Keratinocyte (primary cell): Measurements from ENCODE around the gene CNEP1R1. TPM values are rescaled to one million over a fixed set of nuclear protein-coding genes. Genes with fewer than 3 reads are reported as not detected.

ENCODE experiments used
- DNase-seq: peaks from one replicate; pipeline ENCODE4 v3.0.0-alpha.2; 2011; ENCODE audit warnings: low read depth, missing footprints, low spot score
- FAIRE-seq: peaks from 2 replicates; lab custom pipeline; 2011; peaks lifted over from hg19 to GRCh38; lab: Jason Lieb, UNC
- H2AFZ ChIP-seq: 2 replicates; pipeline ENCODE4 v1.6.0; 2012; ENCODE audit warnings: low read length, control low read depth, inconsistent platforms; ENCODE audit not compliant: control insufficient read depth
- H3K27ac ChIP-seq: 2 replicates; pipeline ENCODE4 v1.5.1; 2011; ENCODE audit warnings: low read length; ENCODE audit not compliant: control insufficient read depth, insufficient read depth
- H3K27me3 ChIP-seq: 3 replicates; pipeline ENCODE4 v1.6.0; 2011; ENCODE audit warnings: low read length; ENCODE audit not compliant: control insufficient read depth, insufficient read depth; ENCODE audit errors: extremely low read depth
- H3K36me3 ChIP-seq, 2 experiments: 2 replicates in 1 of 2; 3 replicates in 1 of 2; pipeline ENCODE4 v1.5.1; 2011; ENCODE audit warnings: low read length in 2 of 2, mild to moderate bottlenecking in 1 of 2; ENCODE audit not compliant: control insufficient read depth in 2 of 2, insufficient read depth in 2 of 2; ENCODE audit errors: extremely low read depth in 1 of 2
- H3K4me1 ChIP-seq: 3 replicates; pipeline ENCODE4 v1.5.1; 2011; ENCODE audit warnings: low read length; ENCODE audit not compliant: control insufficient read depth, insufficient read depth; ENCODE audit errors: extremely low read depth
- H3K4me2 ChIP-seq: 3 replicates; pipeline ENCODE4 v1.6.0; 2011; ENCODE audit warnings: low read depth, low read length; ENCODE audit not compliant: control insufficient read depth, insufficient read depth; ENCODE audit errors: extremely low read depth
- H3K4me3 ChIP-seq, 3 experiments: fragments of 200-600 bp in 1 of 3; sonication (generic) in 1 of 3; 2 replicates in 2 of 3; 3 replicates in 1 of 3; pipeline ENCODE4 v1.5.1; 2011 to 2016; ENCODE audit warnings: low read length in 3 of 3, mild to moderate bottlenecking in 3 of 3, control low read depth in 2 of 3, inconsistent platforms in 1 of 3, low read depth in 1 of 3, mixed read lengths in 1 of 3, mixed run types in 1 of 3, moderate library complexity in 1 of 3; ENCODE audit not compliant: control insufficient read depth in 2 of 3, insufficient read depth in 2 of 3; ENCODE audit errors: extremely low read depth in 1 of 3
- H3K79me2 ChIP-seq: 2 replicates; pipeline ENCODE4 v1.6.0; 2012; ENCODE audit warnings: low read length; ENCODE audit not compliant: control insufficient read depth, insufficient read depth
- H3K9ac ChIP-seq: 3 replicates; pipeline ENCODE4 v1.6.0; 2011; ENCODE audit warnings: low read length; ENCODE audit not compliant: control insufficient read depth, insufficient read depth; ENCODE audit errors: extremely low read depth
- H3K9me1 ChIP-seq: 3 replicates; pipeline ENCODE4 v1.6.0; 2011; ENCODE audit warnings: low read length; ENCODE audit not compliant: control insufficient read depth, insufficient read depth; ENCODE audit errors: extremely low read depth
- H3K9me3 ChIP-seq: 2 replicates; pipeline ENCODE4 v1.5.1; 2012; ENCODE audit warnings: low read depth, low read length; ENCODE audit not compliant: control insufficient read depth
- H4K20me1 ChIP-seq: 3 replicates; pipeline ENCODE4 v1.6.0; 2011; ENCODE audit warnings: low read length; ENCODE audit not compliant: control insufficient read depth, insufficient read depth; ENCODE audit errors: extremely low read depth
- CTCF ChIP-seq, 3 experiments: IDR thresholded peaks in 1 of 3; conservative IDR thresholded peaks in 1 of 3; optimal IDR thresholded peaks in 1 of 3; 2 replicates in 2 of 3; 3 replicates in 1 of 3; pipeline versions ENCODE3 to v1.5.1; 2011; ENCODE audit warnings: low read length in 3 of 3, mild to moderate bottlenecking in 3 of 3, moderate library complexity in 2 of 3, control low read depth in 1 of 3, inconsistent platforms in 1 of 3; ENCODE audit not compliant: insufficient read depth in 2 of 3; ENCODE audit errors: extremely low read depth in 1 of 3
- EZH2 ChIP-seq: IDR thresholded peaks from one replicate; pipeline ENCODE4 v1.6.1; 2012; ENCODE audit warnings: inconsistent platforms, mild to moderate bottlenecking, low read length, moderate library complexity
- dilution Hi-C: fragments of 300-500 bp; cut with MboI; formaldehyde crosslinking; loops from one replicate; pipeline ENCODE4 v1.7.0; 2020; ENCODE audit warnings: low sequenced_read_pairs; ENCODE audit not compliant: extremely low pct_ligation_motif_present
- polyA plus RNA-seq, 5 experiments: library from polyadenylated mRNA; depleted of rRNA in 3 of 5; stranded (reverse) in 3 of 5; stranded (forward) in 1 of 5; unstranded in 1 of 5; fragments of >200 nt; gene quantifications; 1 replicate in 1 of 5; 2 replicates in 3 of 5; 3 replicates in 1 of 5; pipeline versions ENCODE4 v1.2.1 to v1.2.3, GENCODE V29; 2011 to 2012; ENCODE audit warnings: missing spikeins in 2 of 5, low read depth in 1 of 5, low replicate concordance in 1 of 5

The CNEP1R1 gene
- polyA plus RNA-seq, 1 donor (not counting 4 experiments of a cell fraction or from before 2014, with no cell fraction given): 28.5 TPM

- TF ChIP-seq CTCF (optimal IDR thresholded peaks at IDR 0.05 in 1 of 3, IDR thresholded peaks at IDR 0.05 in 1 of 3, conservative IDR thresholded peaks at IDR 0.05 in 1 of 3; ENCODE audit: extremely low read depth in 1 of 3, insufficient read depth in 2 of 3, low read length in 3 of 3) (peak; percentile 25 to 47 (median 44)), EZH2 (no peak)
- no peaks in the 10 kb centered on the region for H3K9me3 ChIP-seq
- peaks cover 8 to 24% of the 10 kb centered on the region in 2 experiments for H3K36me3 ChIP-seq
- H3K9ac ChIP-seq: peak overlapping the region; percentile 1
- H3K4me3 ChIP-seq: peak overlapping the region in 2 of 3 experiments; percentile 7 to 92
- H3K9me1 ChIP-seq: no peaks in the 10 kb centered on the region
- no peak for FAIRE-seq
- H3K27me3 ChIP-seq: no peaks in the 10 kb centered on the region
- H3K4me2 ChIP-seq: peak overlapping the region; percentile 96
- dilution Hi-C loops: no loop called here
- H3K27ac ChIP-seq: no peak overlapping the region
- peak; percentile 4 for DNase-seq
- peaks cover 42% of the 10 kb centered on the region for H3K79me2 ChIP-seq
- peaks cover 14% of the 10 kb centered on the region for H3K4me1 ChIP-seq
- no peak overlapping the region for H2AFZ ChIP-seq
- peaks cover 7% of the 10 kb centered on the region for H4K20me1 ChIP-seq
Measured at GRCh38 chr16:50067290-50067853, 42.3 kb downstream of the CNEP1R1 start.

DNA sequence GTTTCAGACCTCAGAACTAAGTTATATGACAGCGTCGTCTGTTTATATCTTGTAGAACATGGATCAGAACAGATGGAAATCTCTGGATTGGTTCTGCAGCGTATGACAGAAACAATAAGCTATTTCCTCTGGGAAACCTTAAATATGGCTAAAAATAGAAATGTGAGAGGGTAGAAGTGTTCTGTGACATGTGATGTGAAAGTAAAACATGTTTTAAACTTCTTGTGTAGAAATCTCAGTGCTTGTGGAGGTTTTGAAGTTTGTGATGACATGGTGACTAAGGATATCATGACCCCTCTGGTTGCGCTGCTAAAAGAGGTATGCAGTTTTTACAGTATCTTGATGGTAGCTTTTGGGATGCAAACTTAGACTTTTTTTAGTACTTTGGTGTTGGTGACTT is 43.5 kb downstream of the CNEP1R1 start:
- FAIRE-seq: no peak
- H3K9me3 ChIP-seq: no peaks in the 10 kb centered on the region

More for the DNA sequence above, 43.5 kb downstream of the CNEP1R1 start:
- no peak overlapping the region for H2AFZ ChIP-seq
- peaks cover 14% of the 10 kb centered on the region for H3K4me1 ChIP-seq
- no peak for DNase-seq
- H3K4me2 ChIP-seq: no peak overlapping the region
- no peak for TF ChIP-seq EZH2
- no peak for TF ChIP-seq CTCF (optimal IDR thresholded peaks at IDR 0.05 in 1 of 3, IDR thresholded peaks at IDR 0.05 in 1 of 3, conservative IDR thresholded peaks at IDR 0.05 in 1 of 3; ENCODE audit: extremely low read depth in 1 of 3, insufficient read depth in 2 of 3, low read length in 3 of 3)
- no peaks in the 10 kb centered on the region for H3K27me3 ChIP-seq
- dilution Hi-C loops: no loop called here
- H3K4me3 ChIP-seq: no peak overlapping the region
- H3K27ac ChIP-seq: no peak overlapping the region
- peaks cover 7% of the 10 kb centered on the region for H4K20me1 ChIP-seq
- H3K36me3 ChIP-seq: peaks cover 11 to 24% of the 10 kb centered on the region in 2 experiments
- H3K79me2 ChIP-seq: peaks cover 42% of the 10 kb centered on the region
- no peaks in the 10 kb centered on the region for H3K9me1 ChIP-seq
- H3K9ac ChIP-seq: no peak overlapping the region
